ENCODE results near the gene TMEM167B.

Gene TMEM167B

DNA sequence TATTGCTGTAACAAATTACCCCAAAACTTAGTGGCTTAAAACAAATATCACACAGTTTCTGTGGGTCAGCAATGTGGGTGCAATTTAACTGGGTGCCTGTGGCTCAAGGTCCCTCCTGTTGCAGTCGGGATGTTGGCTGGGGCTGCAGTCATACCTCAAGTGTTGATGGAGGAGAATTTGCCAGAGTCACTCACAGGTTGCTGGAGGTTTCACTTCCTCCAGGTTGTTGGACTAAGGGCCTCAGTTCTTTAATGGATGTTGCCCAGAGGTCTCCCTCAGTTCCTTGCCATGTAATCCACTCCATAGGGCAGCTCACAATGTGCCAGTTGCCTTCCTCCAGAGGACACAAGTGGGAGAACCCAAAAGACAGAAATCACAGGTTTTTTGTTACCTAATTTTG is 12.2 kb upstream of the TMEM167B start:
- no peaks in the 10 kb centered on the region for H3K27me3 ChIP-seq (ENCODE audit: insufficient read depth, poor library complexity, severe bottlenecking)
- no peak overlapping the region for H3K27ac ChIP-seq (replicated peaks)
- no peak overlapping the region for H3K4me3 ChIP-seq (replicated peaks; ENCODE audit: insufficient read depth, low read length)
- no peak for DNase-seq (ENCODE audit: low read depth in 1 of 2, low spot score in 1 of 2)
- TF ChIP-seq GABPA (IDR thresholded peaks at IDR 0.05; ENCODE audit: low read depth) (no peak), CTCF (IDR thresholded peaks at IDR 0.05; ENCODE audit: insufficient read depth, low read length) (no peak), SPI1 (IDR thresholded peaks at IDR 0.05; ENCODE audit: borderline replicate concordance, low read depth) (no peak), POLR2AphosphoS5 (IDR thresholded peaks at IDR 0.05; ENCODE audit: low read depth) (no peak)
- TF ChIP-seq, protein P1, sequence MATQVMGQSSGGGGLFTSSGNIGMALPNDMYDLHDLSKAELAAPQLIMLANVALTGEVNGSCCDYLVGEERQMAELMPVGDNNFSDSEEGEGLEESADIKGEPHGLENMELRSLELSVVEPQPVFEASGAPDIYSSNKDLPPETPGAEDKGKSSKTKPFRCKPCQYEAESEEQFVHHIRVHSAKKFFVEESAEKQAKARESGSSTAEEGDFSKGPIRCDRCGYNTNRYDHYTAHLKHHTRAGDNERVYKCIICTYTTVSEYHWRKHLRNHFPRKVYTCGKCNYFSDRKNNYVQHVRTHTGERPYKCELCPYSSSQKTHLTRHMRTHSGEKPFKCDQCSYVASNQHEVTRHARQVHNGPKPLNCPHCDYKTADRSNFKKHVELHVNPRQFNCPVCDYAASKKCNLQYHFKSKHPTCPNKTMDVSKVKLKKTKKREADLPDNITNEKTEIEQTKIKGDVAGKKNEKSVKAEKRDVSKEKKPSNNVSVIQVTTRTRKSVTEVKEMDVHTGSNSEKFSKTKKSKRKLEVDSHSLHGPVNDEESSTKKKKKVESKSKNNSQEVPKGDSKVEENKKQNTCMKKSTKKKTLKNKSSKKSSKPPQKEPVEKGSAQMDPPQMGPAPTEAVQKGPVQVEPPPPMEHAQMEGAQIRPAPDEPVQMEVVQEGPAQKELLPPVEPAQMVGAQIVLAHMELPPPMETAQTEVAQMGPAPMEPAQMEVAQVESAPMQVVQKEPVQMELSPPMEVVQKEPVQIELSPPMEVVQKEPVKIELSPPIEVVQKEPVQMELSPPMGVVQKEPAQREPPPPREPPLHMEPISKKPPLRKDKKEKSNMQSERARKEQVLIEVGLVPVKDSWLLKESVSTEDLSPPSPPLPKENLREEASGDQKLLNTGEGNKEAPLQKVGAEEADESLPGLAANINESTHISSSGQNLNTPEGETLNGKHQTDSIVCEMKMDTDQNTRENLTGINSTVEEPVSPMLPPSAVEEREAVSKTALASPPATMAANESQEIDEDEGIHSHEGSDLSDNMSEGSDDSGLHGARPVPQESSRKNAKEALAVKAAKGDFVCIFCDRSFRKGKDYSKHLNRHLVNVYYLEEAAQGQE (IDR thresholded peaks at IDR 0.05; ENCODE audit: insufficient replicate concordance, low read depth): no peak

GRCh38 chr1:109079240-109079622 is 11.3 kb upstream of the TMEM167B start:
- TF ChIP-seq GABPA (IDR thresholded peaks at IDR 0.05; ENCODE audit: low read depth) (no peak), CTCF (IDR thresholded peaks at IDR 0.05; ENCODE audit: insufficient read depth, low read length) (no peak), POLR2AphosphoS5 (IDR thresholded peaks at IDR 0.05; ENCODE audit: low read depth) (no peak), SPI1 (IDR thresholded peaks at IDR 0.05; ENCODE audit: borderline replicate concordance, low read depth) (no peak)
- TF ChIP-seq, protein P1 (IDR thresholded peaks at IDR 0.05; ENCODE audit: insufficient replicate concordance, low read depth): no peak
- Histone ChIP-seq H3K4me3 (replicated peaks; ENCODE audit: insufficient read depth, low read length) (no peak overlapping the region), H3K27me3 (ENCODE audit: insufficient read depth, poor library complexity, severe bottlenecking) (no peaks in the 10 kb centered on the region), H3K27ac (replicated peaks) (no peak overlapping the region)
- no peak for DNase-seq (ENCODE audit: low read depth in 1 of 2, low spot score in 1 of 2)

GRCh38 chr1:109080441-109081082 is 10.0 kb upstream of the TMEM167B start:
- Histone ChIP-seq H3K27ac (replicated peaks) (no peak overlapping the region), H3K27me3 (ENCODE audit: insufficient read depth, poor library complexity, severe bottlenecking) (no peaks in the 10 kb centered on the region), H3K4me3 (replicated peaks; ENCODE audit: insufficient read depth, low read length) (no peak overlapping the region)
- no peak for DNase-seq (ENCODE audit: low read depth in 1 of 2, low spot score in 1 of 2)
- TF ChIP-seq POLR2AphosphoS5 (IDR thresholded peaks at IDR 0.05; ENCODE audit: low read depth) (no peak), SPI1 (IDR thresholded peaks at IDR 0.05; ENCODE audit: borderline replicate concordance, low read depth) (no peak), CTCF (IDR thresholded peaks at IDR 0.05; ENCODE audit: insufficient read depth, low read length) (no peak), GABPA (IDR thresholded peaks at IDR 0.05; ENCODE audit: low read depth) (no peak)
- TF ChIP-seq, protein P1 (IDR thresholded peaks at IDR 0.05; ENCODE audit: insufficient replicate concordance, low read depth): no peak

Data from HL-60 (cell line).